Glomerular endothelial cell (primary cell): ENCODE results near the gene ZNF644. TPM values are rescaled to one million over a fixed set of nuclear protein-coding genes. Genes with fewer than 3 reads are reported as not detected.
"Not testable (repeated sequence)": the region's sequence is repeated elsewhere in the genome, so short reads cannot be mapped to it uniquely, and the experiment has no call there.

Experiments used
- DNase-seq: peaks from one replicate; pipeline ENCODE4 v3.0.0-alpha.2; 2011; ENCODE audit warnings: low read depth, low spot score; ENCODE audit errors: extremely low read depth
- total RNA-seq: library from RNA; depleted of rRNA; stranded (reverse); fragments of >200 nt; gene quantifications from 2 replicates; pipeline ENCODE4 v1.2.3, GENCODE V29; 2015

Gene ZNF644
- 26.0 and 33.5 TPM in 2 replicates for total RNA-seq

DNA sequence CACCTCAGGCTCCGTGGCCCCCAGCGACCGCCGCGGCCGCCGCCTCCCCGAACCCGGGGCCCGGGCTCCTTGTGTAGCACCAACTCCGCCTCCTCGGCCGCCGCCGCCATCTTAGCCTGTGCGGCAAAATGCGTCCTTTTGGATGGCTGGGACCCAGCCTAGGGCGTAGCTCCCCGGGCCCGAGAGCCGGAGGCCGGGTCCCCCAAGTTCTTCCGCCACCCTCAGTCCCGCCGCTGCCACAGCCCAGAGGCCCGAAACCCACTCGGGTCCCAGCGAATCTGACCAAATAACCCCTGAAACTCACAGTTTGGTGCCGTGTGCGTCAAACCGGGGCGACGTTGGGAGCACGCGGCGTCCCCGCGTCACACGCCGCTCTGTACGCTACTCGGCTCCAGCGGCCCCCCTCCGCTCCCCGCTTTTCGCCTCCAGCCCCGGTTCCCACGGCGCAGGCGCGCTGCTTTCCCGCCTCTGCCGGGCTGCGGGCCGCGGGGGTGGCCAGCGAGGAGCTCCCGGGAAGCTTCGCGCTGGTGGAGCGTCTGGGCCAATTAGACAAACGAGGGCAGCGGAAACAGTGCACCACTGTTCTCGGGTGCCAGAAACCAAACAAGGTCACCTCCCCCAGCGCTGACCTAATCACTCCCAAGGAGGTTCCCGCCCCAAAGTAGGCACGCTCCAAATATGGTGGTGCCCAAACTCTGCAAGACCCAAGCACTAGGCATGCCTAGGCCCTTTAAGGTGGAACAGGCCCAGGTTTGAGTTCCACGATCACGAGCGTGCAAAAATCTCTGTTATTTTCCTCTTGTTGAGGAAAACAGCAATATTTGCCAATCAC, at the start of gene ZNF644:
Gene ZNF644, minus strand, starts transcription at position 350 of the 832 bp plus-strand sequence. CDS start 39,682 bp downstream, outside the sequence.
- DNase-seq: no peak

GRCh38 chr1:91070298-91070697, 48.5 kb upstream of the ZNF644 start:
- no peak for DNase-seq

- no peak for DNase-seq
Measured at GRCh38 chr1:91066538-91066937, 44.7 kb upstream of the ZNF644 start.

DNA sequence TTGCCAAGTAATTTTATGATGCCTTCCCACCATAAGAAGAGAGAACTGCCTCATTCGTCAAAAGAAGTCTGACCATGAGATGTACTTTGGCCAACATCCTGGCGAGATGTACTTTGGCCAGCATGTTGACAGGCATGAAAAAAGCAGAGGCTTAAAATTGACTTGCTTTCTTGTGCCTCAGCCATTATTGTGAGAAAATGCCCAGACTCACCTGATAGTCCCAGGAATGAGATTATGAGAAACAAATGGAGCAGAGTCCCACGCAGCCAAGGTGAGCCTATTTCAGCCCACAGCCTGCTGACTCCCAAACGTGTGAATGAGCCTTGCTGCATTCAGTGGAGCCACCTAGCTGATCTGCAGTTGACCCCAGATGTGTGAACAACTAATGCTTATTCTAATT, 43.5 kb upstream of the ZNF644 start:
- no peak for DNase-seq

- DNase-seq: not testable (repeated sequence)
Measured at GRCh38 chr1:91063403-91063802, 41.6 kb upstream of the ZNF644 start.

DNA sequence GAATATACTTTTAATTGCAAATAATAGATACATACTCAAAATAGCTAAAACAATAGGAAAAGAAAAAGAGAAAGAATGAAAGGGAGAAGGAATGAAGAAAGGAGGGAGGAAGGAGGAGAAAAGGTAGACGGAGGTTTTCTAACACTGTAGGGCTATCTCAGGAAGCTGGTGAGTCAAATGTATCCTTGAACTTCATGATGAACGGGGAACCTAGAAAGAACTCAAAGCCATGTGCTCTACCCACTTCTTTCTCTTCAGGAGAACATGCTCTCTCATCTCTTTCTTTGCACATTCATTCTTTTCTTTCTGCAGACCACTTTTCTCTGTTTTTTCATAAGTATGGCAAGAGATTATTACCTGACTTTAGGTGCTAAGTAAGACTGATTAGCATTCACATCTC, 37.3 kb upstream of the ZNF644 start:
- DNase-seq: no peak

DNA sequence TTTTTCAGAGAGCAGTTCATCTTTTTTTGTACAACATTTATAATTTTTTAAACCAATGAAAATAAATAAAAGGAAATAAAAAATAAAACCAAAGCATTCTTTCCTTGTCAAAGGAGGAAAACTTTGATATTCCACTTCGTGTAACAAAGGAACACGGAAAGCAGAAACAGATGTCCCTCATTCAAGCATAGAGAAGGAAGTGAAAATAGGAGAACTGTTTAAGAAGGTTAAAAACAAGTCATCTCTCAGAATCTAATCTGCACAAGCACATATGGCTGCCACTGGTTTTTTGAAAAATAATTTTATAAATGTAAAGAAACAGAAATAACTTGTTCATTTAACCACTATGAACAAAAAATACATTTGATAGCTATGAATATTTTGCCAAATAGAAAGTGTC, 35.9 kb upstream of the ZNF644 start:
- no peak for DNase-seq

DNA sequence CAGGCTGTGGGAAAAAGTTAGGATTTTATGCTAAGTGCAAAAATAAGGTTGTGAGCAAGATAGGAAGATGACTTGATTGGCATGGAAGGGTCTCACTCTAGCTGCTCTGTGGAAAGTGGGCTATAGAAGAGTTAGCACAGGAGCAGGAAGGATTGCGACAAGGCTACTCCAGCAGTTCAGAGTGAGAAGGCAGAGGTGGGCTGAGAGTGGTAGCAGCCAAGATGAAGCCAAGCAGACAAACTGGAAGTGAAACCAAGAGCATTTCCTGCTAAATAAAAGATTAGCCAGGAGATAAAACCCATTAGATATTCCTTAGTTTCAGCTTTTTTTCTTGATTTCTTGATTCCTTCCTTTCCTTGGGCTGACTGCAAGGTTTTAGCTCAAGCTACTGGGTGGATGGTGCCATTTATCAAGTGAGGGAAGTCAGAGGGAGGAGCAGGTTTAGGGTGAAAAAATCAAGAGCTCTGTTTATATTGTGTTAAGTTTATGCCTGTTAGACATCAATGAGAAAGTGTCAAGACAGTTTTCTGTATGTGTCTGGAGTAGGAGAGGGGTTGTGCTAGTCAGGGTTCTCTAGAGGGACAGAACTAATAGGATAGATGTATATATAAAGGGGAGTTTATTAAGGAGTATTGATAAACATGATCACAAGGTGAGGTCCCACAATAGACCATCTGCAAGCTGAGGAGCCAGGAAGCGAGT, 33.1 kb upstream of the ZNF644 start:
- DNase-seq: no peak

DNA sequence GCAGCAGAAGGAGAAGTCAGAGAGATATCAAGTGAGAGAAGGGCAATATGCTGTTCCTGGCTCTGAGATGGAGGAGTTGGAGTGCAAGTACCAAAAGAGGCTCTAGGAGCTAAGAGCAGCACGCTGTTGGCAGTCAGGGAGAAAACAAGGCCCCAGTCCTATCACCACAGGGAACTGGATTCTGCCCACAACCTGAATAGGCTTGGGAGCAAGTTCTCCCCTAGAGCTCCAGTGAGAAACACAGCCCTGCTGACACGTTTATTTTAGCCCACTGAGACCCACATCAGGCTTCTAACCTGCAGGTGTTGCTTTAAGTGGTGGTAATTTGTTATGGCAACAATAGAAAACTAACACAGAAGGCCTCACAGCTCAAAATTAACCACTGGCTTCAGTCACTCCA, 31.8 kb upstream of the ZNF644 start:
- no peak for DNase-seq

GRCh38 chr1:91049551-91049950, 27.7 kb upstream of the ZNF644 start:
- not testable (repeated sequence) for DNase-seq

DNA sequence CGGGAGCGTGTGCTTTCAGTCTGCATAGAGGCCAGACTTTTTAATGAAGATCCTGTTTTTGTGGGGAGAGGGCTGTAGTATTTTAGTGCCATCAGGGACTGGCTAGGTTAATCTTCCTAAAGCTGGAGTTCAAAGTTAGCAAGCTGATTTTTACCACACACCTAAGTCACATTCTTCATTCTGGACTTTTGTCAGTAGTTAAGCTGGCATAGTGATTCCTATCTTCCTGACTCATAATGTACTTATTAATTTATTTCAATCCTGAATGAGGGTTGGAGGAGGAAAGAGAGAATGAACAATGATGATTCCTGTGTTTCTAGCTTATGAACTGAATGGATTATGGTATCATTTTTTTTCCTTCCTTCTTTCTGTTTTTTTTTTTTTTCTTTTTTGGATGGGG, 24.9 kb upstream of the ZNF644 start:
- no peak for DNase-seq

DNA sequence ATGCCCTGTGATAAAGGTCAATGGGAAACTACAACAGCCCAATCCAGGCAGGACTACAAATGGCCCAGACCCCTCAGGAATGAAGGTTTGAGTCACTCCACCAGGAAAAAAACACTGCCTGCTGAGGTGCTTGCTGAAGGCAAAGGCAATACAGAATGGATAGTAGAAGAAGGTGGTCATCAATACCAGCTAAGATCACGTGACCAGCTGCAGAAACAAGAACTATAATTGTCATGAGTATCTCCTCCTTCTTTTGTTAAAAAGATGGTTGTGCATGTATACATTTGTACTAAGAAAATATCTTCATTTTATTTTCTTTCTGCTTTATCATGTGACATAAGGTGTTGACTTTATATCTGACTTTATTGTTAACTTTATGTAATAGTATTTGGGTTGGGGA, 23.4 kb upstream of the ZNF644 start:
- no peak for DNase-seq

DNA sequence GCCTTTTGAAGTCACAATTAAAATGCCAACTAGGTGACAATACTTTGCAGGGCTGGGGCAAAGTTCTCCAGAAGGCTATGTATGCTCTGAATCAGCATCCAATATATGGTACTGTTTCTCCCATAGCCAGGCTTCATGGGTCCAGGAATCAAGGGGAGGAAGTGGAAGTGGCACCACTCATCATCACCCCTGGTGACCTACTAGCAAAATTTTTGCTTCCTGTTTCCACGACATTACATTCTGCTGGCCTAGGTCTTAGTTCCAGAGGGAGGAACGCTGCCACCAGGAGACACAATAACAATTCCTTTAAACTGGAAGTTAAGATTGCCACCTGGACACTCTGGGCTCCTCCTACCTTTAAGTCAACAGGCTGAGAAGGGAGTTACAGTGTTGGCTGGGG, 22.9 kb upstream of the ZNF644 start:
- not testable (repeated sequence) for DNase-seq

DNA sequence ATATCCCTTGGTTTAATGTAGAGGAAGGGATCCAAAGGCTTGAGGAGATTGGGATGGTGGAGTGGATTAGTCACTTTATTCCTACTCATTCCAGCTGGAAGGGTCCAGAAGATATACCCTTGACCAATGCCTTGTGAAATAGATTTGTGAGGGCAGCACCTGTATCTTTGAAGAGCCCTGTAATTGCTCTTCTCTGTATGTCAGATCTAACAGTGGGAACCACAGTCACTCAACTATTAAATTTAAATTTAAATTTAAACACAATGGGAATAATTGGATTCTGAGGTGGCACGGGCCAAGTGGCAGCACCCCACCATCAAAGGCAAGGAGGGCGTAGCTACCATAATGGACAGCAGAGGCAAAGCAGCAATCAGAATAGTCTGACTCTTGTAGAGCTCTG, 20.5 kb upstream of the ZNF644 start:
- not testable (repeated sequence) for DNase-seq

- no peak for DNase-seq
Measured at GRCh38 chr1:91038582-91038981, 16.7 kb upstream of the ZNF644 start.

GRCh38 chr1:91036894-91037829, 15.3 kb upstream of the ZNF644 start:
- no peak for DNase-seq

DNA sequence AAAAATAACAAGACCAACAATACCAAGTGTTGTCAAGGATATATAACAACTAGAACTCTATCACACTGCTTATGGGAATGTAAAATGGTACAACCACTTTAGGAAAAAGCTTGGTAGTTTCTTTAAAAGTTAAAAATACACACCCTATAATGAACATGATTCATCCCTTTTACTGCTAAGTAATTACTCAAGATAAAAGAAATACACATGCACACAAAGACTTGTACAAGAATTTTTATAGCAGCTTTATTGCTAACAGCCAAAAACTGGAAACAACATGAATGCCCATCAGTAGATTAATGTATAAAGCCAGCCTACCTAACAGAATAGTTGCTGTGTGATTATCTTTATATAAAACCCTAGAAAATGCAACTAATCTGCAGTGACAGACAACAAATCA, 10.5 kb upstream of the ZNF644 start:
- no peak for DNase-seq

DNA sequence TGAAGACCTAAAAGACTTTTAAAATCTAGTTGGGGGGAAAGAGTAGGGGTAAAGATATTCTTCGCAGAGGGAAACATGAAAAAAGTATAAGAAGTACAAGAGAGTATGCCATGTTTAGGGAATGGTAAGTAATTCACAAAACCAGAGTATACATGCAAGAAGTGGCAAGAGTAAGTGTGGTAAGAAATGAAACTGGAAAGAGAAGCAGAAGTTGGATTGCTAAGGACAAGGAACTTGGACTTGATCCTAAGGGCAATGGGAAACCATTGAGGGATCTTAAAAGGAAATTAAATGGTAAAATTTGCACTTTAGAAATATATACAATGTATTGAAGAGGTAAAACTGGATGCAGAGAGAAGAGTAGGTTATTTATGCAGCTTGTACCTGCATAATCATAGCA, 9.2 kb upstream of the ZNF644 start:
- DNase-seq: no peak

DNA sequence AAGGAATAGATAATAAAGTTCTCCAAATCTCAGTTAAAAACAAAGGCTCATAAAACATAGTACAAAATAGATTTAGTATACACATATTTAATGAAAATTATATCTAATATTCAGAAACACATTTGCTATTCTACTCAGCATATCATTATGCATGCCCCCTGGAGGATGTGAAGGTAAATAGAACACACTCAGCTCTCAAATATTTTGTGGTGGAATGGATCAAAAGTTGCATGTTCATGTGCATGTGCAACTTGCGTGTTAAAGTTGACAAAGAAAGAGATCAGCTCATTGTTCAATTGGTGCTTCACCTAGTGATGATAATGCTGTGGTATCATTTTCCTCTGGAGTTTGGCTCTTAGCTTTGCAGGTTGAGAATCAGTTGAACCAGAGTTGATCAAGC, 4.9 kb upstream of the ZNF644 start:
- no peak for DNase-seq

DNA sequence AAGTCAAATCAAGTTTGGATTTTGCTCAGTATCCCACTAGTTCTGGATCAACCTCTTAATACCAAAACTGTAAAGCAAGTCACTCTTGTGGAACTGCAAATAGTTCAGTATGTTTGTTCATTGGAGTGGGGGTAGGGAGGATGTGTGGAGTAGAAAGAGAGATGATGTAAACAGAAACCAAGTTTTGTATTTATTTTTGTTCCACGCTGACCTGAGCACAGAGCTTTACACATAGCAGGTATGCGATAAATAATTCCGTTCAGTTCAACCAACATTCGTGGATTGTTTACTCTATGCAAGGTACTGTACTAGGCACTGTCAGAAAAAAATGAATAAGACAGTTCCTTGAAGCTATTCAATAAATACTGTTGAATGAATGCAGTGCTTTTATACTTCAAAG, 4.5 kb upstream of the ZNF644 start:
- no peak for DNase-seq

DNA sequence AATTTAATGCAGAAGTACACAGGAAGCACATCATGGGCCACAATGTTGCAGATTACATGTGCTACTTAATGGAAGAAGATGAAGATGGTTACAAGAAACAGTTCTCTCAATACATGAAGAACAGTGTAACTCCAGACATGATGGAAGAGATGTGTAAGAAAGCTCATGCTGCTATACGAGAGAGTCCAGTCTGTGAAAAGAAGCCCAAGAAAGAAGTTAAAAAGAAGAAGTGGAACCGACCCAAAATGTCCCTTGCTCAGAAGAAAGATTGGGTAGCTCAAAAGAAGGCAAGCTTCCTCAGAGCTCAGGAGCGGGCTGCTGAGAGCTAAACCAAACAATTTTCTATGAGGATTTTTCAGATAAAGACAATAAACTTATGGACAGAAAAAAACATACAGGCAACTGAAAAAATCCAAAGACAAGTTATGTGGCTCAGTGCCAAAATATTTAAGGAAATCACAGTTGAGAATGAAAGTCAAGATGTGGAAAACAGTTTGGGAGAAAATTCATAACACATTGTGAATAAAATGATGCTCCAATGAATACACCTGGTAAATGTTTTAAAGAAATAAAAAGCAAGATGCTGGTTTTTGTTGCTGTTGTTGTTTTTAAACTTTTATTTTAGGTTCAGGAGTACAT, 2.8 kb upstream of the ZNF644 start:
- DNase-seq: no peak
